ENCODE data around the gene MTM1. TPM values are rescaled to one million over a fixed set of nuclear protein-coding genes. Genes with fewer than 3 reads are reported as not detected.
A peak's percentile ranks its signal among the peaks of the same experiment; 100 is the strongest.

The MTM1 gene
- total RNA-seq, 1 experiment from 2014 or later = 11.6 TPM

DNA sequence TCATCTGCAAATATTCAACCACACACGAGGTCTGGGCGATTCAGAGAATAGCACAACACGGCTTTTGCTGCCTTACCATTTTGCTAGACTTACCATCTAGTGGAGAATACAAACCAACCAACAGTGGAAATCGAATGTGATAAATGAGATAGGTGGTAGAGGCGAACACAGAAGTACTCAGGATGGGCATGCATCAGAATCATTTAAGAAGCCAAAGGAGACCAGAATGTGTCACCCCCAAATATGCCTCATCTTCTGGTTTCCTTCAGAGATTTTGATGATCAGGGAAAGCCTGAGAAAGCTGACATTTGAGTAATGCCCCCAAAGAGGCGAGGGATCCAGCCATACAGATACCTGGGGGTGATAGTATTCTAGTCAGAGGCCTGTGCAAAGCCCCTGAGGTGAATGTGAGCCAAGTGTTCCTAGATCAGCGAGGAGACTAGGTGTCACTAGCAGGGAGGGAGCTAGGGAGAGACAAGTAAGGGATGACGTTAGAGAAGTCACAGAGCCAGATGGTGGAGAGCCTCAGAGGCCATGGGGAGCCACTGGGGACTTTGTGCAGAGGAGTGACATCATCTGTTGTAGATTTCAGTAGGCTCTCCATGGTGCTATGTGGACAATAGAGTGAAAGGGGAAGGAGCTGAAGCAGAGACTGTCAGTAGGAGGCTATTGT, 126.5 kb downstream of the MTM1 start:
- no peak overlapping the region for H3K27ac Mint-ChIP-seq (ENCODE audit: low read depth, unreplicated experiment)
- no peak for DNase-seq (ENCODE audit: unreplicated experiment)
- H3K9me3 Mint-ChIP-seq (ENCODE audit: unreplicated experiment) = no peaks in the 10 kb centered on the region
- ChIA-PET POLR2A (interaction anchor here (0.5 to 1.4 kb wide), 7 partner anchors 12 to 789 kb away, joined by 3 to 5 read pairs (median 3); no protein-coding TSS in a partner anchor), CTCF (interaction anchor here (1.5 to 3.2 kb wide), 6 partner anchors 11 to 755 kb away, joined by 3 to 11 read pairs (median 4); no protein-coding TSS in a partner anchor)
- H3K4me3 Mint-ChIP-seq (ENCODE audit: unreplicated experiment) = peak overlapping the region; percentile 75
- peaks cover 14% of the 10 kb centered on the region for H3K27me3 Mint-ChIP-seq (ENCODE audit: insufficient read depth, unreplicated experiment)
- H3K36me3 Mint-ChIP-seq (ENCODE audit: insufficient read depth, unreplicated experiment) = peaks cover 16% of the 10 kb centered on the region
- intact Hi-C loops (cut with micrococcal nuclease) = no loop called here
- TF ChIP-seq, protein P1, sequence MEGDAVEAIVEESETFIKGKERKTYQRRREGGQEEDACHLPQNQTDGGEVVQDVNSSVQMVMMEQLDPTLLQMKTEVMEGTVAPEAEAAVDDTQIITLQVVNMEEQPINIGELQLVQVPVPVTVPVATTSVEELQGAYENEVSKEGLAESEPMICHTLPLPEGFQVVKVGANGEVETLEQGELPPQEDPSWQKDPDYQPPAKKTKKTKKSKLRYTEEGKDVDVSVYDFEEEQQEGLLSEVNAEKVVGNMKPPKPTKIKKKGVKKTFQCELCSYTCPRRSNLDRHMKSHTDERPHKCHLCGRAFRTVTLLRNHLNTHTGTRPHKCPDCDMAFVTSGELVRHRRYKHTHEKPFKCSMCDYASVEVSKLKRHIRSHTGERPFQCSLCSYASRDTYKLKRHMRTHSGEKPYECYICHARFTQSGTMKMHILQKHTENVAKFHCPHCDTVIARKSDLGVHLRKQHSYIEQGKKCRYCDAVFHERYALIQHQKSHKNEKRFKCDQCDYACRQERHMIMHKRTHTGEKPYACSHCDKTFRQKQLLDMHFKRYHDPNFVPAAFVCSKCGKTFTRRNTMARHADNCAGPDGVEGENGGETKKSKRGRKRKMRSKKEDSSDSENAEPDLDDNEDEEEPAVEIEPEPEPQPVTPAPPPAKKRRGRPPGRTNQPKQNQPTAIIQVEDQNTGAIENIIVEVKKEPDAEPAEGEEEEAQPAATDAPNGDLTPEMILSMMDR (IDR thresholded peaks at IDR 0.05; ENCODE audit: unreplicated experiment) = no peak
- peaks cover 14% of the 10 kb centered on the region for H3K4me1 Mint-ChIP-seq (ENCODE audit: insufficient read depth, unreplicated experiment)
- BruUV-seq (replicated peaks) = no TSS peak

DNA sequence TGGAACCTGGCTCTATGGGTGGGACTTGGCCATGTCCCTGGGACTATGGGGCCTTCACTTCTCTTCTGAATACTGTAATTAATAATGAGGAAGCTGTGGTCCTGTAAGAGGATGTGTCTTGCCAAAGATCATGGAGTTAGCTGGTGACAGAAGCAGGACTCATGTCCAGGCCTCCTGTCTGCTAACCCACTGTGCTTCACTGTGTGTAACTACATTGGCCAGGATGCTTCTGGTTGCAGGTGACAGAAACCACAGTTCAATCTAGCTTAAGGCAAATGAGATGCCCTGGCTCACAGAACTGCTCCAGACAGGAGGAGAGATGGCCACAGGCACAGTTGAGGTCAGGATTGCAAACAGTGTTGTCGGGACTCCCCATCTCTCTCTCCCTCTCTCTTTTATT, 127.9 kb downstream of the MTM1 start:
- no peaks in the 10 kb centered on the region for H3K9me3 Mint-ChIP-seq (ENCODE audit: unreplicated experiment)

DNA sequence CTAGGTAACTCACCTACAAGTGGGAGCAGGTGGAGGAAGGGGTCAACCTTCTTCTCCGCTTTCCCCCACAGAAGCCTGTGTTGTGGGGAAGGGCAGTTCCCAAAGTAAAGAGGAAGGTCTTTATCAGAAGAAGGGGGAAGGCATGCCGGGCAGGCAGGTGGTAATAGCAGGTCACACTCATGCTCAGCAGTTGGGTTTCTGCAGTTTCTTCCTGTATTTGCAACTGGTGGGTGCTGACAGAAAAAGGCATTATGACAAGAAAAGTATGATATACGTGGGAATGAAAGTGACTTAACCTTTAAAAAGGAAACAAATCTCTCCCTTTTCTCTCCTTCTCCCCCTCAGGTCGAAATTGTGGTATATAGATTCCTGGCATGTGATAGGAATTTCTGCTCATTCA, 128.4 kb downstream of the MTM1 start:
- ChIA-PET POLR2A (no interaction called here), CTCF (interaction anchor here (0.6 to 1.9 kb wide), 2 partner anchors 13 to 757 kb away, joined by 3 to 8 read pairs; no protein-coding TSS in a partner anchor)
- Mint-ChIP-seq H3K27ac (ENCODE audit: low read depth, unreplicated experiment) (no peak overlapping the region), H3K9me3 (ENCODE audit: unreplicated experiment) (no peaks in the 10 kb centered on the region), H3K36me3 (ENCODE audit: insufficient read depth, unreplicated experiment) (peaks cover 17% of the 10 kb centered on the region), H3K27me3 (ENCODE audit: insufficient read depth, unreplicated experiment) (peaks cover 14% of the 10 kb centered on the region), H3K4me3 (ENCODE audit: unreplicated experiment) (no peak overlapping the region), H3K4me1 (ENCODE audit: insufficient read depth, unreplicated experiment) (peaks cover 14% of the 10 kb centered on the region)
- intact Hi-C loops (cut with micrococcal nuclease) = no loop called here
- no TSS peak for BruUV-seq (replicated peaks)
- TF ChIP-seq, protein P1 (IDR thresholded peaks at IDR 0.05; ENCODE audit: unreplicated experiment) = no peak
- no peak for DNase-seq (ENCODE audit: unreplicated experiment)

More for the DNA sequence above, 127.9 kb downstream of the MTM1 start:
- no peak overlapping the region for H3K4me3 Mint-ChIP-seq (ENCODE audit: unreplicated experiment)
- peaks cover 14% of the 10 kb centered on the region for H3K27me3 Mint-ChIP-seq (ENCODE audit: insufficient read depth, unreplicated experiment)
- intact Hi-C loops (cut with micrococcal nuclease) = no loop called here
- H3K4me1 Mint-ChIP-seq (ENCODE audit: insufficient read depth, unreplicated experiment) = peaks cover 14% of the 10 kb centered on the region
- ChIA-PET POLR2A (interaction anchor here (1.4 kb wide), 1 partner anchor 19 kb away, joined by 4 read pairs; no protein-coding TSS in a partner anchor), CTCF (interaction anchor here (0.6 to 2.0 kb wide), 6 partner anchors 13 to 756 kb away, joined by 3 to 8 read pairs (median 4); no protein-coding TSS in a partner anchor)
- TF ChIP-seq, protein P1 (IDR thresholded peaks at IDR 0.05; ENCODE audit: unreplicated experiment) = no peak
- H3K36me3 Mint-ChIP-seq (ENCODE audit: insufficient read depth, unreplicated experiment) = peaks cover 20% of the 10 kb centered on the region
- no peak for DNase-seq (ENCODE audit: unreplicated experiment)
- H3K27ac Mint-ChIP-seq (ENCODE audit: low read depth, unreplicated experiment) = no peak overlapping the region
- no TSS peak for BruUV-seq (replicated peaks)

DNA sequence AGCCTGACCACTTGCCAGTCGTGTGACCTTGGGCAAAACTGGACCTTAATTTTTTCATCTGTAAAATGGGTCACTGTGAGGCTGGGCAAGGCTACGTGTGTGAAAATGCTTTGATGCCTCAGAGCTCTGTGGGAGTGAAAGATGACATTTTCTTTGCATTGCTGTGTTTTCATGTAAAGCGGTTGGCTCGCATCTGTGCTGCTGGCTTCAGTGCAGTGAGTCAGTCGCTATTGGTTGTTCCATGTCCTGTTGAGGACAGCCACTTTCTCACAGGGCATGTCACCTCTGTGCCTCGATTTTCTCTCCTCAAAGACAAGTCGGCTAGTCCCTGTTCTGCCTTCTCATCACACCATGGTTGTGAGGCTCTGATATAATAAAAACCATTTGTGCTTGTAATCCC, 129.2 kb downstream of the MTM1 start:
- ChIA-PET POLR2A (no interaction called here), CTCF (no interaction called here)
- H3K4me1 Mint-ChIP-seq (ENCODE audit: insufficient read depth, unreplicated experiment) = peaks cover 14% of the 10 kb centered on the region
- peaks cover 12% of the 10 kb centered on the region for H3K36me3 Mint-ChIP-seq (ENCODE audit: insufficient read depth, unreplicated experiment)
- peaks cover 14% of the 10 kb centered on the region for H3K27me3 Mint-ChIP-seq (ENCODE audit: insufficient read depth, unreplicated experiment)
- H3K9me3 Mint-ChIP-seq (ENCODE audit: unreplicated experiment) = no peaks in the 10 kb centered on the region
- H3K4me3 Mint-ChIP-seq (ENCODE audit: unreplicated experiment) = no peak overlapping the region
- BruUV-seq (replicated peaks) = no TSS peak
- TF ChIP-seq, protein P1 (IDR thresholded peaks at IDR 0.05; ENCODE audit: unreplicated experiment) = no peak
- H3K27ac Mint-ChIP-seq (ENCODE audit: low read depth, unreplicated experiment) = no peak overlapping the region
- intact Hi-C loops (cut with micrococcal nuclease) = no loop called here
- DNase-seq (ENCODE audit: unreplicated experiment) = no peak

Measured in MCF 10A (cell line).